Uterus (tissue), 2 donors: ENCODE results near the gene OR6K3.

Experiments
- CTCF ChIP-seq, 4 experiments: fragments of 200-600 bp in 2 of 4; fragments of 450-650 bp in 2 of 4; sonication (generic) in 2 of 4; IDR thresholded peaks; one replicate each; pipeline ENCODE4 v1.5.1; 2016 to 2019; ENCODE audit warnings: antibody characterized with exemption in 4 of 4, mild to moderate bottlenecking in 2 of 4, moderate library complexity in 1 of 4
- POLR2A ChIP-seq, 2 donors: fragments of 450-650 bp; IDR thresholded peaks; one replicate each; pipeline ENCODE4 v1.6.1; 2016; ENCODE audit warnings: antibody characterized with exemption in 2 of 2, mild to moderate bottlenecking in 1 of 2, moderate library complexity in 1 of 2

DNA sequence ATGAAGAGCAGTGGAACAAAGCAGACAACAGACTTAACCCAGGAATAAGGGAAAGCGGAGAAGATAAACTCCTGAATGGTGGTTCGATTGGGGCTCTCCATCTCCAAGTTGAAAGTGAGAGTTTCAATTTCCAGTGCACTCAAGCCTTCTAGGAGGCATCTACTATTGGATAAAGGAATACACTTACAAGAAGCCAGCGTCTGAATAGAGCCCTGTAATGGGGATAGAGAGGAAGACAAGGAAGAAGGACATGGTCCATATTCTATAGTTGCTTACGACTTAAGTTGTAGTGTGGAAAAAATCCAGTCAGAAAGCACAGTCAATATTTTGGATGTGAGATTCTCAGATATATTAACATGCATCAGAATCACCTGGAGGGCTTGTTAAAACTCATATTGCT, 20.0 kb downstream of the OR6K3 start, which contains the start of gene OR6K2:
- TF ChIP-seq POLR2A (IDR thresholded peaks at IDR 0.05) (no peak), CTCF (IDR thresholded peaks at IDR 0.05) (no peak)
